Ovary (tissue), 9 donors: ENCODE results near the gene IL1RAPL1. TPM values are rescaled to one million over a fixed set of nuclear protein-coding genes. Genes with fewer than 3 reads are reported as not detected.

Experiments
- DNase-seq, 5 donors: peaks; one replicate each; pipeline ENCODE4 v3.0.0-alpha.2; 2019 to 2020
- H3K27ac ChIP-seq, 2 donors: fragments of 200-600 bp; one replicate each; pipeline versions ENCODE4 v1.5.1 to v1.8.0; 2019 to 2022
- H3K27me3 ChIP-seq: fragments of 200-600 bp; one replicate; pipeline ENCODE4 v1.8.0; 2022
- H3K36me3 ChIP-seq: fragments of 200-600 bp; sonication (generic); one replicate; pipeline ENCODE4 v1.5.1; 2019
- H3K4me1 ChIP-seq: one replicate; pipeline ENCODE4 v1.8.1; 2013; ENCODE audit warnings: mild to moderate bottlenecking, moderate library complexity; ENCODE audit not compliant: insufficient read depth
- H3K4me3 ChIP-seq: fragments of 200-600 bp; sonication (generic); one replicate; pipeline ENCODE4 v1.5.1; 2017
- H3K9me3 ChIP-seq, 2 donors: fragments of 200-600 bp in 1 of 2; sonication (generic) in 1 of 2; one replicate each; pipeline versions ENCODE4 v1.5.1 to v1.8.1; 2013 to 2019; ENCODE audit warnings: mild to moderate bottlenecking in 1 of 2, moderate library complexity in 1 of 2
- CTCF ChIP-seq, 3 donors: fragments of 450-650 bp in 2 of 3; fragments of 200-600 bp in 1 of 3; IDR thresholded peaks; one replicate each; pipeline versions ENCODE4 v1.5.1 to v1.8.0; 2016 to 2022; ENCODE audit warnings: antibody characterized with exemption in 3 of 3, mild to moderate bottlenecking in 1 of 3
- EP300 ChIP-seq: sonication (generic); formaldehyde crosslinking; IDR thresholded peaks from one replicate; pipeline ENCODE4 v1.6.1; 2017; ENCODE audit warnings: antibody characterized with exemption
- POLR2A ChIP-seq: fragments of 450-650 bp; IDR thresholded peaks from one replicate; pipeline ENCODE4 v1.6.1; 2017; ENCODE audit warnings: antibody characterized with exemption, mild to moderate bottlenecking, moderate library complexity
- WGBS, 3 donors: extraction: QIAGEN DNeasy Blood & Tissue Kit in 1 of 3; methylation state at CpG; one replicate each; pipeline versions ENCODE4 v1.1.5 to v1.1.7; 2013 to 2017; 5-methylcytosine and 5-hydroxymethylcytosine counted together
- intact Hi-C, 4 donors: fragments of 100-400 bp; cut with DNase I; formaldehyde crosslinking; loops; one replicate each; pipeline versions ENCODE4 v1.11.0 to v1.15.1; 2022 to 2023
- microRNA-seq, 3 donors: library from miRNA; unstranded; fragments of <30 nt; microRNA quantifications; one replicate each; pipeline versions ENCODE4 to v1.2.0, GENCODE V29; 2019 to 2020
- polyA plus RNA-seq, 2 donors: library from polyadenylated mRNA; stranded (reverse); fragments of 200-250 nt in 1 of 2; fragments of 350-450 nt in 1 of 2; fragmentation: Illumina TruSeq in 1 of 2; extraction: RNeasy Lipid Tissue Mini Kit (QIAGEN cat#74804) in 1 of 2; gene quantifications; one replicate each; pipeline ENCODE4 v1.2.3, GENCODE V29; 2013 to 2014
- small RNA-seq: library from RNA; depleted of rRNA; stranded (forward); fragments of <200 nt; gene quantifications from one replicate; pipeline ENCODE3, GENCODE V24; 2016
- total RNA-seq, 7 donors: library from RNA; depleted of rRNA in 2 of 7; stranded (reverse); fragments of >200 nt in 2 of 7; fragmentation: NEBNext Ultra II Directional in 3 of 7; extraction: Animal tissue kit (Norgen Biotek cat#: 25700) in 3 of 7; gene quantifications; one replicate each; pipeline versions ENCODE4 v1.1.0 to v1.2.4, GENCODE V29; 2016 to 2023
- donor health status: DM: no; HTN: no; CAD: no; lungs with moderate emphysema.
- donor health status: DM: no; HTN: no; CAD: no.
- donor health status: Bipolar disorder and iron deficiency.
- donor health status: DM: yes; HTN: yes; CAD: no.
- donor health status: DM: no; HTN: no; CAD: no.
- donor health status: DM: yes; HTN: yes; CAD: no.

IL1RAPL1 gene
- total and polyA plus RNA-seq, 9 donors, result 0.23 to 1.3 (median 0.61) TPM

GRCh38 chrX:29992083-29992482, 1404.8 kb downstream of the IL1RAPL1 start:
- intact Hi-C loops, result no loop called here
- WGBS, 3 donors, result 75 to 79% (median 77%) methylated on average over 3 of the region's 3 CpGs

DNA sequence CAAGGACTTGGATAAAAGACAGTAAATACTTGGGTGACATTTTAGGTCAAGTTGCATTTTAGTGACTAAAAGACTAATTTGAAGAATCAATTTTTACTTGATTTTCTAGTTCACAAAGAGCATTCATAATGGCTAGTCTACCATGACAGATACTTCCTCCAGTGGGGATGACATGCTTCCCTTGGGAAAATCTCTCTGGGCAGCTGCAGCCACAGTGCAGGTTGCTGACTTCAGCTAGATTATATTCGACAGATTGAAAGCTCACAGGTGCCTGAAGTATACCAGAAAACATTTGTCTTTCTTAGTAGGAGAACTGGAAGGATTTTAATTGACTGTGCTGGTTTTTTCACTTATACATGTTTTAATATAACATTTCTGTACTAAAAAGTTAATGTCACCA, 1418.6 kb downstream of the IL1RAPL1 start:
- TF ChIP-seq POLR2A (no peak), CTCF (IDR thresholded peaks at IDR 0.05) (no peak), EP300 (no peak)
- Histone ChIP-seq H3K27ac (no peak overlapping the region), H3K36me3 (no peaks in the 10 kb centered on the region), H3K9me3 (no peaks in the 10 kb centered on the region), H3K4me1 (no peaks in the 10 kb centered on the region), H3K4me3 (no peak overlapping the region), H3K27me3 (no peaks in the 10 kb centered on the region)
- no peak for DNase-seq
- 28 to 45% (median 44%) methylated on average over 1 of the region's 1 CpG for WGBS, 3 donors
- intact Hi-C loops, result no loop called here

More at GRCh38 chrX:29992083-29992482, 1404.8 kb downstream of the IL1RAPL1 start:
- DNase-seq, result no peak
- Histone ChIP-seq H3K4me1 (no peaks in the 10 kb centered on the region), H3K9me3 (no peaks in the 10 kb centered on the region), H3K27ac (no peak overlapping the region), H3K4me3 (no peak overlapping the region), H3K36me3 (no peaks in the 10 kb centered on the region), H3K27me3 (no peaks in the 10 kb centered on the region)
- TF ChIP-seq POLR2A (no peak), EP300 (no peak), CTCF (IDR thresholded peaks at IDR 0.05) (no peak)

Small RNAs within 50 kb of the gene (microRNA-seq; reads per million reads assigned to microRNA genes)
- 0 reads per million in 3 donors for gene MIR4666B

Small RNAs within 50 kb of the gene (small RNA-seq; reads per million reads assigned to genes)
- gene MIR4666B, result not detected
- not detected for gene RF00284
- gene RNA5SP500, result 4.2 reads per million, percentile 79 among the genes with 10 or more reads in this experiment
